Activated gamma-delta T cell (primary cell): ENCODE data around the gene FOXJ3.

ENCODE experiments used
- DNase-seq: peaks from one replicate; lab custom pipeline; 2025; lab: John Stamatoyannopoulos, UW

FOXJ3 gene

DNA sequence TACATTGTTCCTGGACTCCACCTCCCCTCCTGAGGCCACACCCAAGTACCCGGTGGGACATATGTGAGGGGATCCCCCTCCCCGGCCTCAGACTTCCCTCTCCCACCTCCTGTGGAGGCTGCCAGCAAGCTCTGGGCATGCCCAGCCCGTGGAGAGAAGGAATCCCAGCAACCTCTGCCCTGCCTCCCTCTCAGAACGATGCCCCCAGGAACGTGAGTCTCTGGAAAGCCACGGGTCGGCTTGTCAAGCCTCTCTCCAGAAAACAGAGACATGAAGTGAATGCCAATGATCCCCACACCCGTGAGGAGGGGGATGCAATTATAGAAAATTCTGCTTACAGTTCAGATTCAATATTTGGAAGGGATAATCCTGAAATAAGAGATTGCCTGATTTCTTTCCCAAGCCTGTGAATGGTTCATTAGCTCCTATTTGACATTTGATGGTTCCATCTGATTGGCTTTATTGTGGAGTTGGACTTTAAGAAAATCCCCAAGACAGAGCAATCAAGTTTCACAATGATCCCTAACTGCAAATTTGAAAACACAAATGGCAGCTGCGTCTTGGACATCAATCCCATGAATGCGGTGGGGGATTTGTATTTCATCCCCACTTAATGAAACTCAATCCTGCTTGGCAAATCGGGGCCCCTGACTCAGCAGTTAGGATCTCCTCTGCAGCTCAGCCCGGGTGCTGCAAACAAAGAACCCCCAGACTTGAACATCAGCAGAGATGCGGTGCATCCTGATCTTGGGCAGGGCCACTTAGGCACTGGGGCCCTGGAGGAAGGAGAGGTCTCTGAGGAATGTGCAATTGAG, 190.9 kb downstream of the FOXJ3 start:
- DNase-seq: no peak

DNA sequence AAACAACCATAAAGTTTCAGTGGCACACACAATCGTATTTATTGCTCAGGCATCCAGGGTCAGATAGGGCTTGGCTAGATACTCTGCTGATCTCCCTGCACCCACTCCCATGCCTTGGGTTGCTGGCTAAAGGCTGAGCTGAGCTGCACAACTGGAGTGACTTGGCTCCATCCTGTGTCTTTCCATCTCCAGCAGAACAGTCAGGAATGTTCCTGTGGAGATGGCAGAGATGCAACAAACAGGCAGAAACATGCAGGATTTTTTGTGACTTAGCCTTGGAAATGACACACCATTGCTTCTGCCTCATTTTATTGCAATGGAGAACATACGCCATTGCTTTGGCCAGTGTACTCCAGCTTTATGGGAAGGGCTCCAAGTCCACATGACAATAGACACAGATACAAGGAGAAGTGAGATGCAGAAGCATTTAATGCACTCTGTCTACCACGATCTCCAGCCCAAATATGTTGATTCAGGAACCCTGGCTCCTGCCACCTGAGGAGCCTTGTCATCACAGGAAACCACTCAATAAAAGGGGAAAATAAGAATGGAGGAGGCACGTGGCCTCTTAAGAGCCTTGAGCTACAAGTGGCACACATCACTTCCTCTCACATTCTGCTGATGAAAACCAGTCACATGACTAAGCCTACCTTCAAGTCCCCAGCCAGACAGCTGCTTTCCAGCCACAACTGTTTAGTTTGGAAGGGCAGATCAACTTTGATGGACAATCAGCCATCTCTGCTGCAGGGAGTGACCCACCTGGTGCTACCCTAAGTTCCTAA, 191.9 kb downstream of the FOXJ3 start:
- no peak for DNase-seq

DNA sequence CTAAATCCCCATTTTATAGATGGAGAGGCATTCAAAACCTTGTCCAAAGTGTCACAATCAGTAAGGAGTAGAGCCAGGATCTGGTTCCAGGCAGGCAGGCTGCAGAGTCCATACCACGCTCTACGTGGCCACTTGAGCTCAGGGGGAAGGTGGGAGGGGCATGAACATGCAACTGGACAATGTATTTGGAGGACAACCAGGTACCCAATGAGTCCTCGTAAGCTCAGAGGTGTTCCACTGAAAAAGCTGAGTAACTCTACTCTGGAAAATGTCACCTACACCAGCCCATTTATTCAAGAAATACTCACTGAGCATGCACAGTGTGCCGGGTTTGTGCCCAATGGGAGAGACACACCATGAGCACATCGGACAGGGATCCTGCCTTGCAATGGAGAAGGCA, 193.1 kb downstream of the FOXJ3 start:
- no peak for DNase-seq

DNA sequence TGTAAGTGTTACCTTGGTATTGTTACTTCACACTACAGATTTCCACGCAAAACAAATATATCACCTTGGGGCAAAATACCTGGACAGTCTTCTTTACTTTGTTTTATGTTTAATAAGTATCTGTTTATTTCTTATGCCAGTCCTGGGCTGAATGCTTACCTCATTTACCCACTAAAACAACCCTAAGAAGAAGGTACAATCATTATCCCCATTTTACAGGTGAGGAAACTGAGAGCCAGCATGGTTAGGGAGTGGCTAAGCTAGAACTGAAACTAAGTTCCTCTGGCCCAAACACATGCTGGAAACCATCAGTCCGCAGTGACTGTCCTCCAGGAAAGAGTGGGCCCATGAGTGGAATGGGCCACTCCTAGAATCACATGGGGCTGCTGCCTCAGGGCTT, 194.8 kb downstream of the FOXJ3 start:
- no peak for DNase-seq

DNA sequence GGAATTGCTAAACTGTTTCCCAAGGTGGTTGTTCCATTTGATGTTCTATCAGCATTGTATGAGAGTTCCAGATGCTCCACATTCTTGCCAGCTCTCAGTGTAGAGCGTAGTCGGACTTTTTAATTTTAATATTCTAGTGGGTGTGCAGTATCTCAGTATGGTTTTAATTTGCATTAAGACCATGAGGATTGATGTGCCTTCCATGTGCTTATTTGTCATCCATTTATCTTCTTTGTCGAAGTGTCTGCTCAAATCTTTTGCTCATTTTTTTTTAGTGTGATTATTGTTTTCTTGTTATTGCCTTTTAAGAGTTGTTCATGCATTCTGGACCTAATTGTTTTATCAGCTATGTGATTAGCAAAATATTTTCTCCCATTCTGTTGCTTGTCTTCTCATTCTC, 195.6 kb downstream of the FOXJ3 start:
- no peak for DNase-seq

DNA sequence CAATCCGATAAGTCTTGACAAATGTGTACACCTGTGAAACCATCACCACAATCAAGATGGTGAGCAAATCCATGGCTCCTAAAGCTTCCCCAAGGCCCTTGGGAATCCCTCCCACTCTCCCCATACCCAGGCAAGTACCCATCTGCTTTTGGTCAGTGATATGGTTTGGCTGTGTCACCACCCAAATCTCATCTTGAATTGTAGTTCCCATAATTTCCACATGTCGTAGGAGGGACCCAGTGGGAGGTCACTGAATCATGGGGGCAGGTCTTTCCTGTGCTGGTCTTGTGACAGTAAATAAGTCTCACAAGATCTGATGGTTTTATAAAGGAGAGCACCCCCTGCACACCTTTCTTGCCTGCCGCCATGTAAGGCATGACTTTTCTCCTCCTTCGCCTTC, 196.4 kb downstream of the FOXJ3 start:
- DNase-seq: no peak

DNA sequence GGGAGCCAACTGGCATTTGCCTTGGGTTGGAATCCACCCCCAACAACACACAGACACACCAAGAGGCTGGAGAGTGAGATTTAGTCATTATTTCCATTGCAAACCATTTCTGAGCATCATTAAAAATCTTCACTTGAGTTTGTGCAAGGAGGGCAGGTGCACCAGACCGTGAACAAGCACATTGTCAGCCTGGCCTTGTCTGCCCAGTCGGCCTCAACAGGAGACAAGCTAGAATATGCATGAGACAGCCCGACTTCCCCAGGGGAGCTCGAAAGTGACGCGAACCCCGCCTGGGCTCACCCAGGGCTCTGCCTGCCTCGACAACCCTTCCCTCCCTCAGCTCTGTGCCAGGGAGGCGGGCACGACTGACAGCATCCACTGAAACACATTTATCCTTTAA, 197.3 kb downstream of the FOXJ3 start:
- no peak for DNase-seq

DNA sequence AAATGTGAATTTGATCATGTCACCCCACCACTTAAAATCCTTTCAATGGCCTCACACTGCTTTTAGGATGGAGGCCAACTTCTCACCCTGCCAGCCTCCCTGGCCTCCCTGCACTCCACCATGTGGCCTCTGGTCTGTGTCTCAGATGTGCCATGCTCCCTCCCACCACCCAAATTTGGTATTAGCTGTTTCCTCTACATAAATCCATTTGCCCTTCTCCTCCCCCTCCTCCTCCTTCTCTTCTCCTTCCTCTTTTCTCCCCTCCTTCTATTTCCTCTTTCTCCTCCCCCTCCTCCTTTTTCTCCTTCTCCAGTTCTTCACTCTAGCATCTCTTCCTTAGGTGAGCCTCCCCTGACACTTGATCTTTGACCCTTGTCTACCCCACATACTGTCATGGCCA, 198.6 kb downstream of the FOXJ3 start:
- DNase-seq: no peak

DNA sequence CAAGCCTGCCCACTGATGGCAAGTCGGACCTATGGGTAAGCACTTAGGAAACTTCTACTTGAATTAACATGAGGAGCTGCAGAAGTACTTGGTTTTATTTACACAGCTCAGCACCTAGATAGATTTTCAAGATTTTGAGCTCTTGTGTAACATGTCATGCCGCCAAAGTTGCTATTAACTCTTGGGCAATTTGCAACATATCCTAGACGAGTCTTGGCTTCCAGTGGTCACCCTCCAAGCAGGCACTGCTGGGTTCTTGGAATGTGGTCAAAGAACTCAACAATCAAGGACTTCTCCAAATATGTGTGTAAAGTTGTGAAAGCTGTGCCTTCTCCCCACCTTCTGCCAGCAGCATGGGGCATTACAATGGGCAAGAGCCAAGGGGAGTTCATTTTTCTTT, 199.6 kb downstream of the FOXJ3 start:
- no peak for DNase-seq

DNA sequence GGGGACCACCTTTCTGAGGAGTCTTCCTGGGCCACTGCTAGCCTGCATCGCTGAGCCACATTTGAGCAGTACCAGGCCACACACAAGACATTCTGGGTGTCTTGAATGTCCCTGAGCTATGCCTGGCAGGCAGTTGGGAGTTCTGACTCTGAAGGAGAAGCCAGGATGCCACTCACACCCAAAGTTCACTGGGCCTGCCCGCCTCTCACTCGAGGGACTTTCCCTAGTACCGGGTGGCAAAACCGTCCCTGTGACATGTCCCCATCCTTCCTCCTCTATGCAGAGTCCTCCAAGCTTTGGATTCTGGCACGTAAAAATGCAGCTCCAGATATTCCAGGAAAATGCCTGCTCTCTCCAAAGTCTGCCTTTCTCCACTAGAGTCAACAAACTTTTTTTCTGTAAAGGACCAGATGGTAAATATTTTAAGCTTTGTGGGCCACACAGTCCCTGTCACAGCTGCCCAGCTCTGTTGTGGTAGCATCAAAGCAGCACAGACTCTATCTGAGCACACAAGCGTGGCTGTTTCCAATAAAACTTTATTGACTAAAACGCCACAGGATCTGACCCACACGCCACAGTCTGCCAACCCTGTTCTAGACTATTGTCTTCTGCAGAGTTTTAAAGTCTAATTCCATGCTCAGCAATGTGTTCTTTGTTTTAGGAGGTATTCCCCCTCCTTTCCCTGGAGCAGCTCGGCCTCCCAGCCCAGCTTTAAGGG, 201.1 kb downstream of the FOXJ3 start:
- DNase-seq: no peak

DNA sequence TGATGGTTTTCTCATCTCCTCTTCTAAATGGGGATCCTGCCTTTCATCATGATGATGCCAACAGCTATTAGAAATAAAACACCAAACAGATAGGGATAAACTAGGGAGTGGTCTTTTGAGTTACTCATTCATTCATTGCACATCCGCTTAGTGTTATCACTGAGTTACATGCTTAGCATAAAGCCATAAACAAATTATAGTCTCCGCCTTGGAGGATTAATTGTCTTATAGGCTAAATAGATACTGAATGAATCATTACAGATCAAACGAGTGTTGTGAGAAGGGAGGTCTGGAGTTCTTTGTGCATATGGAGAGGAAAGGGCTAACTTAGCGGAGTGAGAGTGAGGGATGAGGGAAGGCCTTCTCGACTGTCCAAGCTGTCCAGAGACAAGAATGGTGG, 201.6 kb downstream of the FOXJ3 start:
- no peak for DNase-seq

DNA sequence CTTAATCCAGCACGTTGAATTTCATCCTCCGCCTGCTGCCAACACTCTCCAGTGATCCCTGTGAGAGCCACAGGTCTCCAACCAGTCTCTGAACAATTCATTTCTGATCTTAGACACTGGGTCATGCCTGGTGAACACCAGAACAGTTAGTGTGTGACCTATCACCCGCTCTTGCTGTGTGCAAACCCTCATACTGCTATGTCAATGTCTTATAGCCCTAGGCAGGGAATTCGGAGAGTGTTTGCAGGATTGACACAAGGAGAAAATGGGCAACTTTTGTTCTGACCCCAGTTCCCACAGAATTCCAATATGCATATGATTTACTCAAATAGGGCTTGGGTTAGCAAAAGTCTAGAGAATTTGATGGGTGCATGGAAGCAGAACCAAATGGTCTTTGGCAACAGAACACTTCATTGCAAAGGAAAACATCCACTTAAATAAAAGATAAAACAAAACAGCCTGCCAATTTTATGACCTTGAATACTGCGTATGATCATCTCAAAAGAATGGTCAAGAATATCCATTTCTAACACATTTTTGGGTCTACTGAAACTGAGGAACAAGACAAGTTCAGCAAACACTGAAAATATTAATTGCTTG, 204.9 kb downstream of the FOXJ3 start:
- DNase-seq: no peak

DNA sequence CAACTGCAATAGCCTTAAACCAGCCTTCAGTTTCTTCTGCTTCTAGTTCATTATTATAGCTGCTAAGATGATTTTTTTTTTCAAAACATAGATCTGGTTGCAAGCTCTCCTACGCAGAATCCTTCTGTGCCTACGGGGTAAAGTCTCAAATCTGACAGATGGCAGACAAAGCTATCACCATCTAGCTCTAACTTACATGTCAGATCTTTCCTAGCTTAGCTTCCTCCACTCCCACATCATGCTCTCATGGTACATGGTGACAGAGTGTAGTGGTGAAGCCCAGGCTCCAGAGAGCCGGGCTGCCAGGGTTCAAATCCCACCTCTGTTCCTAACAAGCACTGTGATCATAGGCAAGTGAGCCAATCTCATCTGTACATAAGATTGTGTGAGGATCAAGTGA, 206.1 kb downstream of the FOXJ3 start:
- no peak for DNase-seq

DNA sequence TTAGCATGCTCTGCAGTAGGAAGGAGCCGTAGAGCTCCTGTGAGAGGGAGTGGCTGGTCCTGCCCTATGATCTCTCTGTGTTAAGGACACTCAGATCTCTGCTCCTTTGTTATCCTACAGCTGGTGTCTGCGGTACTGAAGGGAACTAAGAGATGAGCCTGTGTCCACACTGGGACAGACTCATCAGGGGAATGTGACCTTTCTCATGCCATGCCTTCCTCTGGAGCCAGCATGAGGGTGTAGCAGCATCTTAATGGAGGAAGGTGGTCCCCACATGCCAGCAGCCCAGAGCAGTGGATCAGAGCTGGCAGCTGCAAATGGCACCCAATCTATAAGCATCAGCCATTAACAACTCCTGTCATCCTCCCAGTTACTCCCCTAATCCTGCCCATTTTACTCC, 206.5 kb downstream of the FOXJ3 start:
- no peak for DNase-seq

DNA sequence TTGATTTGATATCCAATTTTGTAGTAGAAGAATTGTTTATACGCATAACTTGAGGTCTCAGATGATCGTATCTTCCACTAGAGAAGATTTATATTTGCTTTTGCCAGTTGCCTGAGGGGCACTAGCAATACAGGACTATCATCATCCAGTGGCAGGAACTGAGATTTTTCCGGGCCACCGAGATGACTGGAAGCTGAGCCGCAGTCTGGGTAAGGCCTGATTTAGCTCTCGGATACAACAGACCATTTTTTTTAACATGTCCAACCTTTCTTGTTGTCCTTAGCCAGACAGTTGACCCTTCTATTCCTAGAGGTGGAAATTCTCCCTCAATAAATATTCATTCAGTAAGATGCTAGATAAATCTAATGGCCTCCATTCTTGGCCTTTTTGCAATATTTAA, 207.3 kb downstream of the FOXJ3 start:
- no peak for DNase-seq
